ENCODE results near the gene EYS. TPM values are rescaled to one million over a fixed set of nuclear protein-coding genes. Genes with fewer than 3 reads are reported as not detected.

EYS gene
- total and polyA plus RNA-seq, 2 of the 13 experiments (the other 11 are each of a cell fraction or from before 2014, with no cell fraction given): 0.04 to 0.07 TPM

- no peak overlapping the region for H3K4me3 ChIP-seq (replicated peaks in 1 of 3; ENCODE audit: insufficient read depth in 1 of 3, low read depth in 2 of 3, low read length in 3 of 3)
- no peaks in the 10 kb centered on the region for H3K27me3 ChIP-seq (ENCODE audit: control insufficient read depth in 1 of 2, insufficient read depth in 2 of 2, low read length in 2 of 2)
- TF ChIP-seq DPF2 (CRISPR knock-in tag; IDR thresholded peaks at IDR 0.05; ENCODE audit: borderline replicate concordance, low read depth) (no peak), SOX13 (IDR thresholded peaks at IDR 0.05) (no peak), SOX13 (CRISPR knock-in tag; conservative IDR thresholded peaks at IDR 0.05 in 1 of 2, IDR thresholded peaks at IDR 0.05 in 1 of 2) (no peak), ETS1 (CRISPR knock-in tag; IDR thresholded peaks at IDR 0.05) (no peak), PAXIP1 (CRISPR knock-in tag; conservative IDR thresholded peaks at IDR 0.05) (no peak)
- in situ Hi-C loops (cut with HindIII; ENCODE audit: extremely low pct_ligation_motif_present, low pct_unique_long_range_greater_than_20kb): no loop called here
- FAIRE-seq: no peak
- H3K9ac ChIP-seq (ENCODE audit: insufficient read depth, low read depth, low read length): no peak overlapping the region
- WGBS (ENCODE audit: low lambda C conversion rate): 0% methylated on average over 2 of the region's 2 CpGs
- no peak for ATAC-seq
- ChIA-PET CTCF (ENCODE audit: low intra/inter-chr PET ratio, low total read pairs) (no interaction called here), POLR2A (no interaction called here)
- no peaks in the 10 kb centered on the region for H4K20me1 ChIP-seq (ENCODE audit: insufficient read depth, low read length)
- no peak overlapping the region for H3K4me2 ChIP-seq (ENCODE audit: low read depth, low read length)
- H3K9me3 ChIP-seq (ENCODE audit: low read length): no peaks in the 10 kb centered on the region
- H3K4me1 ChIP-seq (ENCODE audit: insufficient read depth, low read length): no peaks in the 10 kb centered on the region
- DNase-seq (ENCODE audit: low spot score): no peak
- no peaks in the 10 kb centered on the region for H3K36me3 ChIP-seq (replicated peaks in 1 of 2; ENCODE audit: control insufficient read depth in 1 of 2, insufficient read depth in 2 of 2, low read length in 2 of 2)
- no peak overlapping the region for H2AFZ ChIP-seq (ENCODE audit: low read length)
- BruUV-seq (replicated peaks): no TSS peak
- H3K79me2 ChIP-seq (ENCODE audit: insufficient read depth, low read length): no peaks in the 10 kb centered on the region
- intact Hi-C loops (cut with micrococcal nuclease; ENCODE audit: unreplicated experiment): no loop called here
- no peak overlapping the region for H3K27ac ChIP-seq (ENCODE audit: extremely low read length, insufficient read depth, low read length)
These were observed 635.5 kb downstream of the EYS start for GRCh38 chr6:65071480-65071879.

Data from HepG2 (cell line).